CD4-positive, alpha-beta T cell (primary cell): ENCODE results near the gene RUNX1. TPM values are rescaled to one million over a fixed set of nuclear protein-coding genes. Genes with fewer than 3 reads are reported as not detected.

ENCODE experiments used
- ATAC-seq: fragments of 200-7000 bp; cut with Tn5 transposase; one replicate; pipeline ENCODE4 v1.10.0; 2022; ENCODE audit warnings: mild to moderate bottlenecking; ENCODE audit not compliant: poor library complexity
- CTCF ChIA-PET: fragments of 350-600 bp; sonication (Branson Sonifier 250); formaldehyde crosslinking; loops from one replicate; lab custom pipeline; 2021; ENCODE audit warnings: antibody characterized with exemption, inconsistent platforms; lab: Charles Lee
- POLR2A ChIA-PET: fragments of 350-600 bp; sonication (Branson Sonifier 250); formaldehyde crosslinking; loops from one replicate; lab custom pipeline; 2021; ENCODE audit warnings: antibody characterized with exemption, inconsistent platforms; lab: Charles Lee
- DNase-seq, 14 experiments: peaks; one replicate each; pipeline ENCODE4 v3.0.0-alpha.2; 2013 to 2020; ENCODE audit warnings: mixed read lengths in 2 of 14
- H3K27ac ChIP-seq, 2 donors: one replicate each; pipeline versions ENCODE4 v1.5.1 to v1.7.0; 2013; ENCODE audit warnings: low read length in 2 of 2, low read depth in 1 of 2, mild to moderate bottlenecking in 1 of 2
- H3K27me3 ChIP-seq, 2 experiments: 1 replicate in 1 of 2; 2 replicates in 1 of 2; pipeline versions ENCODE4 v1.6.1 to v1.7.0; 2013; ENCODE audit warnings: low read length in 2 of 2, control low read depth in 1 of 2, mild to moderate bottlenecking in 1 of 2, moderate library complexity in 1 of 2; ENCODE audit not compliant: insufficient read depth in 2 of 2, control insufficient read depth in 1 of 2
- H3K36me3 ChIP-seq: one replicate; pipeline ENCODE4 v1.6.1; 2013; ENCODE audit warnings: low read length, control low read depth; ENCODE audit not compliant: insufficient read depth
- H3K4me1 ChIP-seq: one replicate; pipeline ENCODE4 v1.6.1; 2013; ENCODE audit warnings: low read length, control low read depth; ENCODE audit not compliant: insufficient read depth
- H3K4me3 ChIP-seq: one replicate; pipeline ENCODE4 v1.5.1; 2013; ENCODE audit warnings: mild to moderate bottlenecking, low read length, moderate library complexity
- H3K9me3 ChIP-seq, 2 experiments: 1 replicate in 1 of 2; 2 replicates in 1 of 2; pipeline versions ENCODE4 v1.6.1 to v1.7.0; 2013; ENCODE audit warnings: low read length in 2 of 2, mild to moderate bottlenecking in 2 of 2, control low read depth in 1 of 2, moderate library complexity in 1 of 2; ENCODE audit not compliant: control insufficient read depth in 1 of 2, insufficient read depth in 1 of 2
- H3K27ac Mint-ChIP-seq: one replicate; pipeline ENCODE4 v1.8.0; 2020; ENCODE audit warnings: mixed read lengths
- H3K27me3 Mint-ChIP-seq: one replicate; pipeline ENCODE4 v1.8.0; 2021; ENCODE audit warnings: mixed read lengths
- H3K36me3 Mint-ChIP-seq: one replicate; pipeline ENCODE4 v1.8.0; 2021; ENCODE audit warnings: low read depth, mixed read lengths
- H3K4me1 Mint-ChIP-seq: one replicate; pipeline ENCODE4 v1.8.0; 2021; ENCODE audit warnings: low read depth, mixed read lengths
- H3K4me3 Mint-ChIP-seq: one replicate; pipeline ENCODE4 v1.8.0; 2020; ENCODE audit warnings: mild to moderate bottlenecking, mixed read lengths
- H3K9me3 Mint-ChIP-seq: one replicate; pipeline ENCODE4 v1.8.0; 2020; ENCODE audit warnings: mixed read lengths
- intact Hi-C, 2 experiments: fragments of 100-400 bp; cut with DNase I in 1 of 2; cut with micrococcal nuclease in 1 of 2; formaldehyde crosslinking; loops; one replicate each; pipeline versions ENCODE4 v1.15.1 to v1.9.0; 2023 to 2025; cut with DNase I, micrococcal nuclease
- total RNA-seq, 174 experiments: library from RNA in 2 of 174; stranded (reverse) in 2 of 174; gene quantifications; one replicate each; pipeline ENCODE4 v1.2.3 and lab custom pipeline; 2021 to 2026
- TF ChIP-seq, protein P1 (sequence below): fragments of 200-600 bp; IDR thresholded peaks from one replicate; pipeline ENCODE4 v1.8.0; 2022; ENCODE audit warnings: antibody characterized with exemption, mild to moderate bottlenecking

The RUNX1 gene
- total RNA-seq, 2 experiments from 2014 or later, result 71.7 to 74.3 TPM

DNA sequence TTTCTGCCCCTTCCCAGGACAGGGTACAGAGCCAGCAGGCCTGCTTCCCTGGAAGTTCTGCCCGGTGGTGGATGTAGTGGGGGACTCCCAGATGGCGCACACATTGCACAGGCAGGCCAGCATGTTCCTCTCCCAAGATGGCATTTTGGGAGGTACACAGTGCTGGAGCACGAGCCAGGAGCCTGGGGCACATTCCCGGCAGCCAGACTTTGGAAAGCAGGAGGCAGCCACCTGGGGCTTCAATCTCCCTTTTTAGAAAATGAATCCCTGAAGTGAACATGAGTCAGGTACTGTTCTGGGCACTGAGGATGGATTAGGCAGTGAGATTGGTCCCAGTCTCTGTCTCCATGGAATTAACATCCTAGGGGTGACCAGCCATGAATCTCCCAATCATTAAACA, 56.9 kb downstream of the RUNX1 start:
- Histone ChIP-seq H3K4me1 (peaks cover 83% of the 10 kb centered on the region), H3K9me3 (no peaks in the 10 kb centered on the region), H3K27me3 (no peaks in the 10 kb centered on the region), H3K36me3 (peaks cover 18% of the 10 kb centered on the region), H3K27ac (no peak overlapping the region), H3K4me3 (no peak overlapping the region)
- H3K9me3 Mint-ChIP-seq, result no peaks in the 10 kb centered on the region
- peaks cover 33% of the 10 kb centered on the region for H3K36me3 Mint-ChIP-seq
- H3K4me3 Mint-ChIP-seq, result no peak overlapping the region
- TF ChIP-seq, protein P1, sequence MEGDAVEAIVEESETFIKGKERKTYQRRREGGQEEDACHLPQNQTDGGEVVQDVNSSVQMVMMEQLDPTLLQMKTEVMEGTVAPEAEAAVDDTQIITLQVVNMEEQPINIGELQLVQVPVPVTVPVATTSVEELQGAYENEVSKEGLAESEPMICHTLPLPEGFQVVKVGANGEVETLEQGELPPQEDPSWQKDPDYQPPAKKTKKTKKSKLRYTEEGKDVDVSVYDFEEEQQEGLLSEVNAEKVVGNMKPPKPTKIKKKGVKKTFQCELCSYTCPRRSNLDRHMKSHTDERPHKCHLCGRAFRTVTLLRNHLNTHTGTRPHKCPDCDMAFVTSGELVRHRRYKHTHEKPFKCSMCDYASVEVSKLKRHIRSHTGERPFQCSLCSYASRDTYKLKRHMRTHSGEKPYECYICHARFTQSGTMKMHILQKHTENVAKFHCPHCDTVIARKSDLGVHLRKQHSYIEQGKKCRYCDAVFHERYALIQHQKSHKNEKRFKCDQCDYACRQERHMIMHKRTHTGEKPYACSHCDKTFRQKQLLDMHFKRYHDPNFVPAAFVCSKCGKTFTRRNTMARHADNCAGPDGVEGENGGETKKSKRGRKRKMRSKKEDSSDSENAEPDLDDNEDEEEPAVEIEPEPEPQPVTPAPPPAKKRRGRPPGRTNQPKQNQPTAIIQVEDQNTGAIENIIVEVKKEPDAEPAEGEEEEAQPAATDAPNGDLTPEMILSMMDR, result no peak
- no peak overlapping the region for H3K27ac Mint-ChIP-seq
- ATAC-seq, result no peak
- ChIA-PET POLR2A (no interaction called here), CTCF (no interaction called here)
- intact Hi-C loops, result loop anchor here in 1 of 2 experiments (5.0 kb wide), 1 partner anchor 35 kb away; no protein-coding TSS in a partner anchor
- no peak for DNase-seq
- no peaks in the 10 kb centered on the region for H3K27me3 Mint-ChIP-seq
- peaks cover 68% of the 10 kb centered on the region for H3K4me1 Mint-ChIP-seq

DNA sequence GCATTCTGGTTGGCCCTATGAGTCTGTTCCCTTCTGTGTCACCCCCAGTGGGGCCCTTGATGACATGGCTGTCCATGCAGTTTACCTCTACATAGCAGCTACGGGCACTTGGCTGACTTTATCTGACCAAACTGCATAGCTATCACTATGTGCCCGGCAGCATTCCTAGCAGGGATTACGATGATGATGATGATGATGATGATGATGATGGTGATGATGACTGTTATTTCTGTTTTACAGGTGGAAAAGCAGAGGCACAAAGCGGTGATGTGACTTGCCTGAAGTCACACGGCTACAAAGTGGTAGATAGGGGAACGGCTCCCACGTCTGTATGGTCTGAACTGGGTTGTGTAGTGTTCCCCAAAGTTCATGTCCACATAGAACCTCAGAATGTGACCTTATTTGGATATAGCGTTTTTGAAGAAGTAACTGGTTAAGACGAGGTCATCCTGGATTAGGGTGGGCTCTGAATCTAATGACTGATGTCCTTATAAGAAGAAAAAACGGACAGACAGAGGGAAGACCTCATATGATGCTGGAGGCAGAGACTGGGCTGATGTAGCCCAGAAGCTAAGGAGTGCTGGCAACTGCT, 57.6 kb downstream of the RUNX1 start:
- H3K4me1 Mint-ChIP-seq, result peaks cover 68% of the 10 kb centered on the region
- no peak for ATAC-seq
- intact Hi-C loops, result loop anchor here in 1 of 2 experiments (5.0 kb wide), 1 partner anchor 36 kb away; no protein-coding TSS in a partner anchor

DNA sequence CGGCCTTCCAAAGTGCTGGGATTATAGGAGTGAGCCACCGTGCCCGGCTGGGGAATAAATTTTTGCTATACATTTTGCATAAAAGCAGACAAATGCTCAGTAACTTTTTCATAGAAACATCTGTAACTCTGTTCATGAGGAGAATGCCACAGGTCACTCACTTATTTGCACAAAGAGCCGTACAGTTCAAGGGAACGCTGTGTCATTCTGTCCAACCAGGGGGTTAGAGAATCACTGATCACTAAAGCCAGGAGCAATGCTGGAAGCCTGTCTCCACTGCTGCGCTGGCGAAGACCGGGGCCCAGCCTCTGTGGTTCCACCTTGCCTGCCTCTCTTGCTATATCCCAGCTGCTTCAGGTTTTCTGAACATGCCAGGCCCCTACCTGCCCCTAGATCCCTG, 58.3 kb downstream of the RUNX1 start:
- Histone ChIP-seq H3K36me3 (peaks cover 18% of the 10 kb centered on the region), H3K27ac (no peak overlapping the region), H3K4me1 (peaks cover 90% of the 10 kb centered on the region), H3K4me3 (no peak overlapping the region), H3K27me3 (no peaks in the 10 kb centered on the region), H3K9me3 (no peaks in the 10 kb centered on the region)
- Mint-ChIP-seq H3K36me3 (peaks cover 25% of the 10 kb centered on the region), H3K4me1 (peaks cover 68% of the 10 kb centered on the region), H3K27me3 (no peaks in the 10 kb centered on the region), H3K27ac (no peak overlapping the region), H3K9me3 (no peaks in the 10 kb centered on the region), H3K4me3 (no peak overlapping the region)
- ChIA-PET POLR2A (interaction anchor here (2.2 to 4.6 kb wide), 3 partner anchors 16 to 57 kb away, joined by 18 to 36 read pairs (median 27); no protein-coding TSS in a partner anchor), CTCF (interaction anchor here (1.4 to 3.3 kb wide), 3 partner anchors 61 to 103 kb away, joined by 4 to 20 read pairs (median 5); no protein-coding TSS in a partner anchor)
- TF ChIP-seq, protein P1, result no peak
- no peak for DNase-seq
- no peak for ATAC-seq
- intact Hi-C loops, result loop anchor here in 1 of 2 experiments (5.0 kb wide), 1 partner anchor 36 kb away; no protein-coding TSS in a partner anchor

More for the DNA sequence above, 57.6 kb downstream of the RUNX1 start:
- Histone ChIP-seq H3K9me3 (no peaks in the 10 kb centered on the region), H3K36me3 (peaks cover 18% of the 10 kb centered on the region), H3K27ac (no peak overlapping the region), H3K4me3 (no peak overlapping the region), H3K4me1 (peaks cover 90% of the 10 kb centered on the region), H3K27me3 (no peaks in the 10 kb centered on the region)
- H3K9me3 Mint-ChIP-seq, result no peaks in the 10 kb centered on the region
- POLR2A ChIA-PET, result no interaction called here
- no peak overlapping the region for H3K27ac Mint-ChIP-seq
- H3K27me3 Mint-ChIP-seq, result no peaks in the 10 kb centered on the region
- peaks cover 27% of the 10 kb centered on the region for H3K36me3 Mint-ChIP-seq
- TF ChIP-seq, protein P1, result no peak
- H3K4me3 Mint-ChIP-seq, result no peak overlapping the region
- DNase-seq, result no peak
- CTCF ChIA-PET, result interaction anchor here (3.3 kb wide), 1 partner anchor 102 kb away, joined by 20 read pairs; no protein-coding TSS in a partner anchor
